Central memory CD8-positive, alpha-beta T cell (primary cell): ENCODE data around the gene ATIC.

Experiments
- ATAC-seq: fragments of 150-1000 bp; cut with Tn5 transposase; replicated peaks from 2 replicates; pipeline ENCODE4 v1.10.0; 2022; ENCODE audit warnings: mild to moderate bottlenecking, moderate FRiP score, moderate number of reproducible peaks; ENCODE audit not compliant: poor library complexity, severe bottlenecking; ENCODE audit errors: extremely low read depth
- DNase-seq, 2 donors: peaks; one replicate each; pipeline ENCODE4 v3.0.0; 2021; ENCODE audit warnings: low spot score in 2 of 2
- H3K27ac Mint-ChIP-seq: one replicate; pipeline ENCODE4 v1.8.0; 2022; ENCODE audit warnings: low read depth, mild to moderate bottlenecking, moderate library complexity, mixed read lengths
- H3K27me3 Mint-ChIP-seq: one replicate; pipeline ENCODE4 v1.8.0; 2022; ENCODE audit warnings: mixed read lengths
- H3K36me3 Mint-ChIP-seq: one replicate; pipeline ENCODE4 v1.8.0; 2022; ENCODE audit warnings: mild to moderate bottlenecking, moderate library complexity, mixed read lengths; ENCODE audit not compliant: insufficient read depth
- H3K4me1 Mint-ChIP-seq: one replicate; pipeline ENCODE4 v1.8.0; 2022; ENCODE audit warnings: mixed read lengths
- H3K4me3 Mint-ChIP-seq: one replicate; pipeline ENCODE4 v1.8.0; 2022; ENCODE audit warnings: mild to moderate bottlenecking, moderate library complexity, mixed read lengths
- H3K9me3 Mint-ChIP-seq: one replicate; pipeline ENCODE4 v1.8.0; 2022; ENCODE audit warnings: mixed read lengths

The ATIC gene

DNA sequence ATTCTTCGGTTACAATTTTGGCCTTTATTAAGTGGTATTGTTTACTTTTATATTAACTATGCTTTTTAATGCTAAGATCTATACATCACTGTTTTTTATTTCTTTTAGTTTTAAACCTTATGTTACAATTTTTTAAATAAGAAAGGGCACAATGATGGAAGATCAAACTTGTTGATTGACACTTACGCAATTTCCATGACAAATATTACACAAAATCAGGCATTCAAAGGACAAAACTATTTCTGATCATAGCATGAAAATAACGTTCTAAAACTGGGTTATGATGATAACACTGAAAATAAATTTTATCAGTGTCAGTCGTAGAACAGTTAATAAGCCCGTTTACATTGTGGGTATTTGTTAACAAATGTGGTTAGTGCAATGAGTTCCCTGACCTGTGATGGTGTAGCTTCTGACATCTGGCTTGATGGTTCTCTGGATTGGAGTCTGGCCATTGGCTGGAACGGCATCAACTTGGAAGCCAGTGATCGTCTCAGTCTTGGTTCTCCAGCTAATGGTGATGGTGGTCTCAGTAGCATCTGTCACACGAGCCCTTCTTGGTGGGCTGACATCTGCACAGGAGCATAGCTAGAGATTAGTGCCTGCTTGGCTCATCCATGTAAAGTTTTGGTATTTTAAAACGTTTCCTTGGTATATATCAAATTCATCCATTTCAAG, 64.4 kb downstream of the ATIC start:
- DNase-seq (no peak), ATAC-seq (no peak)
- Mint-ChIP-seq H3K4me1 (no peaks in the 10 kb centered on the region), H3K9me3 (no peaks in the 10 kb centered on the region), H3K4me3 (no peak overlapping the region), H3K27me3 (no peaks in the 10 kb centered on the region), H3K36me3 (no peaks in the 10 kb centered on the region), H3K27ac (no peak overlapping the region)

GRCh38 chr2:215377283-215377682, 65.4 kb downstream of the ATIC start:
- H3K4me1 Mint-ChIP-seq, result no peaks in the 10 kb centered on the region
- no peaks in the 10 kb centered on the region for H3K9me3 Mint-ChIP-seq
- no peak for ATAC-seq
- no peak overlapping the region for H3K27ac Mint-ChIP-seq
- no peaks in the 10 kb centered on the region for H3K36me3 Mint-ChIP-seq
- H3K4me3 Mint-ChIP-seq, result no peak overlapping the region
- no peaks in the 10 kb centered on the region for H3K27me3 Mint-ChIP-seq
- DNase-seq, result no peak

DNA sequence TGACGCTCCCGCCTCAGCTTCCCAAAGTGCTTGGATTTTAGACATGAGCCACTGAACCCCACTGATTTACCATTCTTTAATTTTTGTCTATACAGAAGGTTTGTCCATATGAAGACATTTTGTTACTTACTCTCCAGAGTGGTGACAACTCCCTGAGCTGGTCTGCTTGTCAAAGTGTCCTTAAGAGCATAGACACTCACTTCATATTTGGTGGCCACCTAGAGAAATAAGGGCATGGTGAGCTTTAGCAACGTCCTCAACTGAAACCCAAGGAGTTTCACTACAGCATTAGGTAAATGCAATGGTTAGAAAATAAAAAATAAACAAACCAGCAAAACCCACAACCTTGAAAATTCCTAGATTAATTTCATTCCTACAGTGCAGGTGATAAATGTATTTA, 66.2 kb downstream of the ATIC start:
- Mint-ChIP-seq H3K27me3 (no peaks in the 10 kb centered on the region), H3K4me3 (no peak overlapping the region), H3K9me3 (no peaks in the 10 kb centered on the region), H3K4me1 (no peaks in the 10 kb centered on the region), H3K36me3 (no peaks in the 10 kb centered on the region), H3K27ac (no peak overlapping the region)
- no peak for DNase-seq
- ATAC-seq, result no peak

GRCh38 chr2:215379039-215379438, 67.2 kb downstream of the ATIC start:
- H3K9me3 Mint-ChIP-seq, result no peaks in the 10 kb centered on the region
- H3K4me1 Mint-ChIP-seq, result no peaks in the 10 kb centered on the region
- no peak for ATAC-seq
- no peak overlapping the region for H3K4me3 Mint-ChIP-seq
- no peaks in the 10 kb centered on the region for H3K27me3 Mint-ChIP-seq
- H3K36me3 Mint-ChIP-seq, result no peaks in the 10 kb centered on the region
- DNase-seq, result no peak
- H3K27ac Mint-ChIP-seq, result no peak overlapping the region

DNA sequence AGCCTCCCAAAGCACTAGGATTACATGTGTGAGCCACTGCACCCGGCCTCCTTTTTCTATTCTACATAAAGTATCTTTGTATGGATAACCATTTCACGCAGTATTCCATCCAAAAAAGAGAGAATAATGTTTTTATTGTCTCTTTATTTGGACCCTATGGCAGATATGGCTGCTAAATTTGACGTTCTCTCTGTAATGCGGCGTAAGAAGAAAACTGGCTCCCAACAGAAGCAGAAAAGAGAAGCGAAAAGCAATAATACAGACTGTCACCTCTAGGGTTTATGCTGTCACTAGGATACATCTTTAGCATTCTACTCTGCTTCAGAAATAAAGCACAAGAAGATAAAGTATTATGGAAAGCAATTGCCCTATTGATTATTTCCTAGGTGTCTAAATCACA, 68.1 kb downstream of the ATIC start:
- Mint-ChIP-seq H3K9me3 (no peaks in the 10 kb centered on the region), H3K4me1 (no peaks in the 10 kb centered on the region), H3K27me3 (no peaks in the 10 kb centered on the region), H3K27ac (no peak overlapping the region), H3K36me3 (no peaks in the 10 kb centered on the region), H3K4me3 (no peak overlapping the region)
- no peak for DNase-seq
- no peak for ATAC-seq

DNA sequence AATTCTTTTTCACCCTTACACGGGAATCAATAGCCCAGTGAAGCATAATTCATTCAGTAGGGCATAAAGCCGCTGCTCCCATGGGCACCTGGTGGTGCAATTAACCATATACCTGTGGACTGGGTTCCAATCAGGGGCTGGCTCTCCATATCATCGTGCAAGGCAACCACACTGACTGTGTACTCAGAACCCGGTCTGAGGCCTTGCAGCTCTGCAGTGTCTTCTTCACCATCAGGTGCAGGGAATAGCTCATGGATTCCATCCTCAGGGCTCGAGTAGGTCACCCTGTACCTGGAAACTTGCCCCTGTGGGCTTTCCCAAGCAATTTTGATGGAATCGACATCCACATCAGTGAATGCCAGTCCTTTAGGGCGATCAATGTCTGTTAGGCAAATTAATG, 68.8 kb downstream of the ATIC start:
- Mint-ChIP-seq H3K4me3 (no peak overlapping the region), H3K27me3 (no peaks in the 10 kb centered on the region), H3K36me3 (no peaks in the 10 kb centered on the region), H3K9me3 (no peaks in the 10 kb centered on the region), H3K4me1 (no peaks in the 10 kb centered on the region), H3K27ac (no peak overlapping the region)
- ATAC-seq, result no peak
- DNase-seq, result no peak

- Mint-ChIP-seq H3K4me1 (no peaks in the 10 kb centered on the region), H3K4me3 (no peak overlapping the region), H3K9me3 (no peaks in the 10 kb centered on the region), H3K36me3 (no peaks in the 10 kb centered on the region), H3K27ac (no peak overlapping the region), H3K27me3 (peaks cover 7% of the 10 kb centered on the region)
- no peak for DNase-seq
- ATAC-seq, result no peak
Observed at GRCh38 chr2:215382011-215382410, 70.2 kb downstream of the ATIC start.

- H3K36me3 Mint-ChIP-seq, result no peaks in the 10 kb centered on the region
- H3K4me1 Mint-ChIP-seq, result no peaks in the 10 kb centered on the region
- ATAC-seq (no peak), DNase-seq (no peak)
- no peaks in the 10 kb centered on the region for H3K9me3 Mint-ChIP-seq
- no peak overlapping the region for H3K27ac Mint-ChIP-seq
- no peak overlapping the region for H3K4me3 Mint-ChIP-seq
- H3K27me3 Mint-ChIP-seq, result peaks cover 7% of the 10 kb centered on the region
Observed at GRCh38 chr2:215382480-215382879, 70.6 kb downstream of the ATIC start.

DNA sequence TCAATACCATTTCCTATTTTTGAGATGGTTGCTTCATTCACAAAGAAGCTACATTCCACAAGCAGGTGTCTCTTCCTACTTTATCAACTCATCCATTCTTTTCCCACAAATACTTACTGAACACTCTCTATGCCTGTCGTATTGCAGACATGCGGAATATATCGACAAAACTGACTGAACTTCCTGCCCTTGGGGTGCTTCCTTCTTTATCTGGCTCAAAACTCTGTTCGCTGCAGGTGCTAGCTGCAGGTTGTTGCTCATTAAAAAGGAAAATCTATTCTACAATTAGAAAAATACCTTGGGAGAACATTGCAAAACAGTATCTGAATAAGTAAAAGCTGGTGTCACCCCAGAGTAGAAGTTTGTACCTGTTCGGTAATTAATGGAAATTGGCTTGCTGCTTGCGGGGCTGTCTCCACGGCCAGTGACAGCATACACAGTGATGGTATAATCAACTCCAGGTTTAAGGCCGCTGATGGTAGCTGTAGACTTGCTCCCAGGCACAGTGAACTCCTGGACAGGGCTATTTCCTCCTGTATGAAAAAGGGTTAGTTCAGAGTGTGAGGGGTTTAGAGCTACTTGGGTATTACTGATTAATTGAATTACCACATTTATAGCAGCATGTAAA, 71.9 kb downstream of the ATIC start:
- Mint-ChIP-seq H3K27ac (no peak overlapping the region), H3K4me3 (no peak overlapping the region), H3K27me3 (peaks cover 7% of the 10 kb centered on the region), H3K36me3 (no peaks in the 10 kb centered on the region), H3K9me3 (no peaks in the 10 kb centered on the region), H3K4me1 (no peaks in the 10 kb centered on the region)
- ATAC-seq (no peak), DNase-seq (no peak)

- no peaks in the 10 kb centered on the region for H3K9me3 Mint-ChIP-seq
- peaks cover 7% of the 10 kb centered on the region for H3K27me3 Mint-ChIP-seq
- ATAC-seq (no peak), DNase-seq (no peak)
- no peaks in the 10 kb centered on the region for H3K36me3 Mint-ChIP-seq
- no peak overlapping the region for H3K4me3 Mint-ChIP-seq
- H3K4me1 Mint-ChIP-seq, result no peaks in the 10 kb centered on the region
- no peak overlapping the region for H3K27ac Mint-ChIP-seq
Observed at GRCh38 chr2:215384710-215385109, 72.9 kb downstream of the ATIC start.

DNA sequence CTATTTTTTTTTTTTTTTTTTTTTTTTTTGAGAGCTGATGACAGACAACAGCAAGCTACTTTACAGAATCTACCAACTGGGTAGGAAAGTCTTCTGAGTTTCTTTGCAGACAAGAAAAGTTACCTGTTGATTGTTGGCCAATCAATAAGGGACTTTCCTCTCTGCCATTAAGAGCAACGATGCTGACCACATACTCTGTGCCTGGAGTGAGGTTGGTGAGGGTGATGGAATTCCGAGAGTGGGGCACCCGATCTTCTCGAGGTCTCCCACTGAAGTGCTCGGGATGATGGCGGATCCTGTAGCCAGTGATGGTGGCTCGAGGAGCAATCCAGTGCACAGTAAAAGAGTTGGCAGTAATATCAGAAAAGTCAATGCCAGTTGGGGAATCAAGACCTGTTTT, 74.7 kb downstream of the ATIC start:
- DNase-seq (no peak), ATAC-seq (no peak)
- Mint-ChIP-seq H3K27ac (no peak overlapping the region), H3K36me3 (no peaks in the 10 kb centered on the region), H3K27me3 (peaks cover 23% of the 10 kb centered on the region), H3K9me3 (no peaks in the 10 kb centered on the region), H3K4me1 (no peaks in the 10 kb centered on the region), H3K4me3 (no peak overlapping the region)

GRCh38 chr2:215388002-215388728, 76.3 kb downstream of the ATIC start:
- Mint-ChIP-seq H3K4me1 (no peaks in the 10 kb centered on the region), H3K36me3 (no peaks in the 10 kb centered on the region), H3K27ac (no peak overlapping the region), H3K9me3 (no peaks in the 10 kb centered on the region), H3K4me3 (no peak overlapping the region), H3K27me3 (peaks cover 39% of the 10 kb centered on the region)
- no peak for DNase-seq
- ATAC-seq, result no peak

DNA sequence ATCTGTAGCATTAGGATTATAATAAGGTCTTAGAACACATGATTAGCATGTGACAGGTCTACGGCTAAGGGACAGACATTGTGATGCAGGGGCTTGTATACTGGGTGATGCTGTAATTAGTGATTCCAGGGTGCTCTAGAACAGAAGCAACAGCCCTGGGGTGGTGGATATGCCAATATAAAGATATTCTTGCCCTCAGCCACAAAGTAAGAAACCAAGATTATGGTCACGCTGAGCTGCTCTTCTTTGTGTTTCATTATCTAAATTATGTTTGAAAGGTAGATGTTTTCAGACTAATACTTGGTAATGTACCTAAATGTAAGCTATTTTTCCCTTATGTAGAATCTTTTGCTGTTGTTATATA, 78.7 kb downstream of the ATIC start:
- DNase-seq (no peak), ATAC-seq (no peak)
- H3K9me3 Mint-ChIP-seq, result no peaks in the 10 kb centered on the region
- peaks cover 53% of the 10 kb centered on the region for H3K27me3 Mint-ChIP-seq
- H3K36me3 Mint-ChIP-seq, result no peaks in the 10 kb centered on the region
- H3K4me3 Mint-ChIP-seq, result no peak overlapping the region
- H3K4me1 Mint-ChIP-seq, result no peaks in the 10 kb centered on the region
- no peak overlapping the region for H3K27ac Mint-ChIP-seq
